ENCODE data around the gene DUSP8.

DNA sequence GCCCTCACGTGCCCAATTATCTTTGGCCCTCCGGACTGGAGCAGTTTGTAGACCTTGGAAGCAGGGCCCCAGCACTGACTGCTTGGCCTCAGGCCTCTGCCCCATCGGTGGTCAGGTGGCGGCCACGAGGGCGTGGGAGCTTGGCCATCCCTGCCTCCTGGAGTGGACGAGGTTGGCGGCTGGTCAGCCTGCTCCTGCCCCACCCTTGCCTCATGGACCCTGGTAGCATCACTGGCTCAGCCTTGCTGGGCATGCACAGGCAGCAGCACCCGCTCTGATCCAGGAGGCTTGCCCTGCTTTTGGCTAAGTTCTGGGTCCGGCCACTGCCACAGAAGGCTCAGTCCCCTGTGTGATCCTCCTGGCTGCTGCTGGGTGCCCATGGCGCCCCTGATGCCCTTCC is 32.1 kb upstream of the DUSP8 start:
- TF ChIP-seq, protein P1, sequence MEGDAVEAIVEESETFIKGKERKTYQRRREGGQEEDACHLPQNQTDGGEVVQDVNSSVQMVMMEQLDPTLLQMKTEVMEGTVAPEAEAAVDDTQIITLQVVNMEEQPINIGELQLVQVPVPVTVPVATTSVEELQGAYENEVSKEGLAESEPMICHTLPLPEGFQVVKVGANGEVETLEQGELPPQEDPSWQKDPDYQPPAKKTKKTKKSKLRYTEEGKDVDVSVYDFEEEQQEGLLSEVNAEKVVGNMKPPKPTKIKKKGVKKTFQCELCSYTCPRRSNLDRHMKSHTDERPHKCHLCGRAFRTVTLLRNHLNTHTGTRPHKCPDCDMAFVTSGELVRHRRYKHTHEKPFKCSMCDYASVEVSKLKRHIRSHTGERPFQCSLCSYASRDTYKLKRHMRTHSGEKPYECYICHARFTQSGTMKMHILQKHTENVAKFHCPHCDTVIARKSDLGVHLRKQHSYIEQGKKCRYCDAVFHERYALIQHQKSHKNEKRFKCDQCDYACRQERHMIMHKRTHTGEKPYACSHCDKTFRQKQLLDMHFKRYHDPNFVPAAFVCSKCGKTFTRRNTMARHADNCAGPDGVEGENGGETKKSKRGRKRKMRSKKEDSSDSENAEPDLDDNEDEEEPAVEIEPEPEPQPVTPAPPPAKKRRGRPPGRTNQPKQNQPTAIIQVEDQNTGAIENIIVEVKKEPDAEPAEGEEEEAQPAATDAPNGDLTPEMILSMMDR (conservative IDR thresholded peaks at IDR 0.05) = no peak
- TF ChIP-seq ZFX (IDR thresholded peaks at IDR 0.05) = no peak

All from C4-2B (cell line).